HG02973 (cell line): ENCODE results near the gene ZNF738.

Experiments
- ATAC-seq: cut with Tn5 transposase; IDR thresholded peaks from one replicate; pipeline ENCODE4 v1.9.1; 2021; ENCODE audit warnings: moderate library complexity; ENCODE audit not compliant: unreplicated experiment

Gene ZNF738

DNA sequence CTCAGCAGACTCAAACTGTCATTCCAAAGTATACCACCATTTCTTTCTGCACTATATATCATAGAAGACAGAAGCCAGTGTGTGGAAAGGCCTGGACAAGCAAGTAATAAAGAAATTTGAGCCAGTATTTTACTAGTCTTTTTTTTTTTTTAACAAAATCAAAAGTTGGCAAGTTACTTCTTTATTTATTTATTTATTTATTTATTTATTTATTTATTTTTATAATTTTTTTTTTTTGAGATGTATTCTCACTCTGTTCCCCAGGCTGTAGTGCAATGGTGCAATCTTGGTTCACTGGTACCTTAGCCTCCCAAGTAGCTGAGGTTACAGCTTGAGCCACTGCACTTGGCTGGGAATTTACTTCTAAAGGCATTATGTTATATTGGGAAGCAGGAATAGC is 63.4 kb downstream of the ZNF738 start:
- ATAC-seq, result no peak

- ATAC-seq, result no peak
Observed at GRCh38 chr19:21423057-21424041, 64.5 kb downstream of the ZNF738 start.
